GM19397 (cell line): ENCODE data around the gene DNM2.
"Not testable (repeated sequence)": the region's sequence is repeated elsewhere in the genome, so short reads cannot be mapped to it uniquely, and the experiment has no call there.

Experiments
- ATAC-seq: cut with Tn5 transposase; IDR thresholded peaks from one replicate; pipeline ENCODE4 v1.9.1; 2021; ENCODE audit warnings: mild to moderate bottlenecking, moderate library complexity; ENCODE audit not compliant: unreplicated experiment

Gene DNM2

DNA sequence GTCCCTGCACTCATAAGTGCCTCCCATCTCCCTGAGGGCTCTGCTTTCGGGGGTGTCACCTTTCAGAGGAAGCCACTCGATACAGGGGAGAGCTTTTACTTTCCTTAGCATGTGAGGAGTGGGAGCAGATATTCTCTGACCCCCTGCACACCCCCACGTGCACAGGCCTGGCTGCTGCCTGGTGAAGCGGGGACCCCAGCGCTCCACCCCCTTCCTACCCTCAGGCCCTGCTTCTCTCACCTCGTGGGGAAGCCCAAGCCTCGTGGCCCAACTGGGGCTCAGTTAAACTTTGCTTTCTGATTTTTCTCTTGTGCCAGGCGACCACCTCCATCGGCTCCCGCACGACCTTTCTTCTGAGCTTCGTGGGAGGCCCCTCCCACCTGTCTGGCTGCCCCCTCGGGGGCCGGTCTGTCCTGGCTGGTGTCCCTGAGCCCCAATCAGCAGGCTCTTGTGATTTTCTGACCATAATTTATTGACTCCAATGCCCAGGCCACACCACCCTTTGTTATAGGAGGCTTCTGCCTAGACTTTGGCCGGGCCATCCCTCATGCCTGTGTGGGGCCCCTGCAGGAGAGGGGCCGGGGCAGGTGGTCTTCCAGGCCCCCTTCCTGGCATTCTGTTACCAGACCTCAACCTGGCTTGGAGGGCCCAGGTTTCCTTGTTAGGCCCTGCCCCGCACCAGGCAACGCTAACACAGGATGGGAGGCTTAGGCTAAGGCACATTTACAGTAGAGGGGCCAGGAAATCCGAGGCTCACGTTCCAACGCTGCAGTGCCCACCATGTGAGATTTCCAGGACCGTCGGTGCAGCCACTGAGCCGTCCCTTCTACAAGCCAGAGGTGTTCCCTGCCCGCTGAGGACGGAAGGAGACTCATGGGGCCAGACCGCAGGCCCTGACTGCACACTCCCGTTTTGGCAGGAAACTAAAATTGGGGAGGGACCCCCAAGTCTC, 114.4 kb downstream of the DNM2 start:
- ATAC-seq, result no peak

GRCh38 chr19:10832939-10833296, 115.0 kb downstream of the DNM2 start:
- ATAC-seq, result no peak

DNA sequence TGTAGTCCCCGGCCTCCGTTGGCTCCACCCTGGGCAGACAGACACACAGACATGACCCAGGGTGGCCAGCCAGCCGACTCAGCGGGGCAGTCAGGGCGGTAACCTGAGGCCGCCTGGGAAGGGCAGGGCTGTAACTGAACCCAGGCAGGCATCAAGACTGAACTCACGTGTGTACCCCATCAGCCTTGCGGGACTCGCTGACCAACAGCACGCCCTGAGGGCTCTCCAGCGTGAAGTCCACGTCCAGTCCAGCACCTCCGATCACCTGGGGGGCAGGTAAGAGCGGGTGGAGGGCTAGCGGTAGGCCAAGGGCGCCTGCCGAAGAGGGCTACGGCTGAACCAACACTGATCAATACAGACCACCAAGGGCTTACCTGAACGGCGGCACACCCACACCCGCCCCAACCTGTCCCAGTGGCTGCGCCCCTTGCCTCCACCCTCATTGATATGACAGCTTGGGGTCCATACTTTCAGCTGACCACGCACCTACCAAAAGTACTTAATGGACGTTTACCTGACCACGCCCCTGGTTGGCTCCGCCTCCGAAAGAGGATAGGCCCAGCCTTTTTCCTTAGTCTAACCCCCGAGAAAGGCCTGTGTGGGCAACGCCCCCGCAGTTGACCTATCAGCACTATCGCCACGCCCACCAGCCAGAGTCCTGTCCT, 117.3 kb downstream of the DNM2 start:
- ATAC-seq, result no peak

DNA sequence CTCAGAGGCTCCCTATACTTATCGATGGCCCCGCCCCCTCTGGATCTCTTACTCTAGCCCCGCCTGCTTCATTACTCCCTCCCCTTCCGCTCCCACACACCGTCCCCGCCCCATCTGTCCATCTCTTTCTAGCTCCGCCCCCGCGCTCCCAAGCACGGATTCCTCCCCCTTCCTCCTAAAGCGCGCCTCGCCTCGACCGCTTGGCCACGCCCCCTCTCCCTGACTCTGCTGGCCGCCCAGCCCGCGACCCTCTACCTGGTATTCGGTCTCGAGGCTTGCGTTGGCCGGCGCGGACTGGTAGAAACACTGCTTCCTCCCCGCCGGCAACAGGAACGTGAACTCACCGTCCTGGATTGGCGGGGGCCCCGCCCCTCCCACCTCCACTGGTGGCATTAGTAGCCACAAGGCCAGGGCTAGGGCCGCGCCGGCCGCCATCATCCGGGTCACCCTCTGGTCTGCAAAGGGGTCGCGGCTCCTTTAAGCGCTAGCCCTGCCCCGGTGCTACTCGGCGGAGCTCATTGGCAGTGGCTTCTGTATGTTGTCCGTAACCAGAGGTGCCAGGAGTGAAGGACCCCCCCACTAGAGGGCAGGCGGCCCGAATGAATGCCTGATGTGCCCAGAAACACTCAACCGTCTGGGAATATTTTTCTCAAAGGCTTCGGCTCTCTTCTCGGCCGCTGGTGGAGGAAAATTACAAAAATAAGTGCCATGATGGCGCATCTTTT, 118.0 kb downstream of the DNM2 start, which contains the start of gene TMED1:
Gene TMED1, minus strand, starts transcription at position 459 of the 725 bp plus-strand sequence. Its CDS starts 21 bp downstream, at position 438.
- peak; percentile 69 for ATAC-seq

GRCh38 chr19:10836479-10837330, 118.8 kb downstream of the DNM2 start:
- ATAC-seq, result peak; percentile 22

DNA sequence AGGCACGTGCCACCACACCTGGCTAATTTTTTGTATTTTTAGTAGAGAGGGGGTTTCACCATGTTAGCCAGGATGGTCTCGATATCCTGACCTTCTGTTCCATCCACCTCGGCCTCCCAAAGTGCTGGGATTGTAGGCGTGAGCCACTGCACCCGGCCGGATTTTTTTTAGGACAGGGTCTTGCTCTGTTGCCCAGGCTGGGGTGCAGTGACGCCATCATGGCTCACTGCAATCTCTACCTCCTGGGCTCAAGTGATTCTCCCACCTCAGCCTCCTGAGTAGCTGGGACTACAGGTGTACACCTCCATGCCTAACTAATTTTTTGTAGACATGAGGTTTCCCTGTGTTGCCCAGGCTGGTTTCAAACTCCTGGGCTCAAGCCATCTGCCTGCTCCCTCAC, 119.8 kb downstream of the DNM2 start:
- ATAC-seq, result not testable (repeated sequence)

DNA sequence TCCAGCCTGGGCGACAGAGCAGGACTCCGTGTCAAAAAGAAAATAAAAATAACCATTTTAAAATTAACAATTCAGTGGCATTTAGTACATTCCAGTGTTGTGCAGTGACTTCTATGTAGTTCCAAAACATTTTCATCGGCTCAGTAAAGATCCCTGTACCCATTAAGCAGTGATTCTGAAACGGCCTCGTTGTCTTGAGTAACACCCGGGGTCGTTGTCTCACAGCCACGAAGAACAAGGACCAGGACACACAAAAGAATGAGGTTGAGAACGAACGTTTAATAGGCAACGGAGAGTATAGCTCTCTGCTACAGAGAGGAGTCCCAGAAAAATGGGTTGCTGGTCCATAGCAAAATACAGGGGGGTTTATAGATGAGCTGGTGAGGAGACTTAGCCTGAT, 120.5 kb downstream of the DNM2 start:
- no peak for ATAC-seq

- ATAC-seq, result no peak
Observed at GRCh38 chr19:10839114-10840050, 121.5 kb downstream of the DNM2 start.

- ATAC-seq, result no peak
Observed at GRCh38 chr19:10842788-10843187, 124.9 kb downstream of the DNM2 start.

DNA sequence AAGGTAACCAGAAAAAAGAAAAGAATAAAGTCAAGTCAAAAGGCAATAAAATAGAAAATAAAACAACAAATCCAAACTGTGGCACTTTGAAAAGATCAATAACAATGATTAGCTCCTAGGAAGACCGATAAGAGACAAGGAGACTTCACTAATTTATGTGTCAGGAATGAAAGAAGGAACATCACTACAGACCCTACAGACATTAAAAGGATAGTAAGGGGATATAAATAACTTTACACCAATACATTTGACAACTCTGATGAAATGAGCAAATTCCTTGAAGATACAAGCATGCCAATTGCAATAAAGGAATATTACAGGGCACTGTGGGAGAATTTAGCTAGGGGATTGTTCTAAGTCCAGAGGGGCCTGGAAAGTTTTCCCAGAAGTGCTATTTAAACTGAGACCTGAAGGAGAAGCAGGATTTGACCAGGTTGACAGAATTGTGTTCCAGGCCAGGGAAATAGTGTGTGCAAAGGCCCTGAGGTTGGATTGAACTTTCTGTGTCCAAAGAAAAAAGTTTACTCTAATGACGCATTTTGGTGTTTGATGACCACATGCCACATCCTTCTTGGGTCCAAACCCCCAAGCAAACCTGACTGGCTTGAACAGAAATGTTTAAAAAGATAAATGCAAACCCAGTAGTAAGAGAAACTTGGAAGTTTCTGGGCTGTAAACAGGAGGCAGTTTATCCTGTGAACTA, 128.8 kb downstream of the DNM2 start:
- ATAC-seq, result no peak

- ATAC-seq, result no peak
Observed at GRCh38 chr19:10848230-10848856, 130.5 kb downstream of the DNM2 start, which contains the start of gene C19orf38. Gene C19orf38, plus strand, starts transcription at chr19:10848415. Its CDS starts 94 bp downstream, at chr19:10848509.

GRCh38 chr19:10850631-10851030, 132.8 kb downstream of the DNM2 start:
- no peak for ATAC-seq

- ATAC-seq, result no peak
Observed at GRCh38 chr19:10852098-10852800, 134.4 kb downstream of the DNM2 start.

DNA sequence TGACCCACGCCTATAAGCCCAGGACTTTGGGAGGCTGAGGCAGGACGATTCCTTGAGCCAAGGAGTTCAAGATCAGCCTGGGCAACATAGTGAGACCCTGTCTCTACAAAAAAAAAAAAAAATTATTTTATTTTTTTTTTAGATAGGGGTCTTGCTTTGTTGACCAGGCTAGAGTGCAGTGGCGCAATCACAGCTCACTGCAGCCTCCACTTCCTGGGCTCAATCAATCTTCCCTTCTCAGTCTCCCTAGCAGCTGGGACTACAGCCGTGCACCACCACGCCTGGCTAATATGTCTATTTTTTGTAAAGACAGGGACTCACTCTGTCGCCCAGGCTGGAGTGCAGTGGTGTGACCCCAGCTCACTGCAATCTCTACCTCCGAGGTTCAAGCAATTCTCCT, 135.1 kb downstream of the DNM2 start:
- ATAC-seq, result no peak

GRCh38 chr19:10854350-10855089, 136.6 kb downstream of the DNM2 start:
- ATAC-seq, result no peak

DNA sequence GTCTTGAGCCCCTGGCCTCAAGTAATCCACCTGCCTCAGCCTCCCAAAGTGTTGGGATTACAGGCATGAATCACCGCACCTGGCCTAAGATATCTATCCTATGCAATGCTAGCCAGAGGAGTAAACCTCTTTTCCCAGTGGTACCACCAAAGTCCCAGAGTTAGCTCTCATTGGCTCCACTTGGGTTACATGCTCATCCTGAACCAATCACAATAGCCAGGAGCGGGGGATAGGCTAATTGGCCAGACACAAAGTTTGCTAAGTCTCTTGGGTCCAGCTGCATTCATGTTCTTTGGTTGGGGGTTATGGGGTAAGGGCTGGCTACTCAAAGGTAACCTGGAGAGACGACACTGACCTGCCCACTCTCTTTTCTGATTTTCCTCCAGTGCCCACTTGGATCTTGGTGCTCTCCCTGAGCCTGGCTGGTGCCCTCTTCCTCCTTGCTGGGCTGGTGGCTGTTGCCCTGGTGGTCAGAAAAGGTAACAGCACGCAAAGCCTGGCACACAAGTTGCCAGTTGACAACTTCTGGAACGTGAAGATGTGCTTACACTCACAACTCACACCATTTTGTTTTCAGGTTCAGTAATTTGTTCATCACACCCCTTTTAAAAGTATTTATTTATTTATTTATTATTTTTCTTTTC, 138.1 kb downstream of the DNM2 start:
- ATAC-seq, result no peak
